ENCODE measurements around the gene PGM2L1. TPM values are rescaled to one million over a fixed set of nuclear protein-coding genes. Genes with fewer than 3 reads are reported as not detected.
"Not testable (repeated sequence)": the region's sequence is repeated elsewhere in the genome, so short reads cannot be mapped to it uniquely, and the experiment has no call there.

The PGM2L1 gene
- total RNA-seq, 4 donors from 2014 or later = 1.0 to 21.8 (median 8.8) TPM

- Histone ChIP-seq H3K4me1 (no peaks in the 10 kb centered on the region), H3K4me3 (no peak overlapping the region), H3K27me3 (no peaks in the 10 kb centered on the region), H3K36me3 (no peaks in the 10 kb centered on the region), H3K27ac (no peak overlapping the region), H3K9me3 (no peaks in the 10 kb centered on the region)
- DNase-seq = no peak
- intact Hi-C loops (cut with DNase I; ENCODE audit: low total_unique reads) = no loop called here
- TF ChIP-seq, protein P1, sequence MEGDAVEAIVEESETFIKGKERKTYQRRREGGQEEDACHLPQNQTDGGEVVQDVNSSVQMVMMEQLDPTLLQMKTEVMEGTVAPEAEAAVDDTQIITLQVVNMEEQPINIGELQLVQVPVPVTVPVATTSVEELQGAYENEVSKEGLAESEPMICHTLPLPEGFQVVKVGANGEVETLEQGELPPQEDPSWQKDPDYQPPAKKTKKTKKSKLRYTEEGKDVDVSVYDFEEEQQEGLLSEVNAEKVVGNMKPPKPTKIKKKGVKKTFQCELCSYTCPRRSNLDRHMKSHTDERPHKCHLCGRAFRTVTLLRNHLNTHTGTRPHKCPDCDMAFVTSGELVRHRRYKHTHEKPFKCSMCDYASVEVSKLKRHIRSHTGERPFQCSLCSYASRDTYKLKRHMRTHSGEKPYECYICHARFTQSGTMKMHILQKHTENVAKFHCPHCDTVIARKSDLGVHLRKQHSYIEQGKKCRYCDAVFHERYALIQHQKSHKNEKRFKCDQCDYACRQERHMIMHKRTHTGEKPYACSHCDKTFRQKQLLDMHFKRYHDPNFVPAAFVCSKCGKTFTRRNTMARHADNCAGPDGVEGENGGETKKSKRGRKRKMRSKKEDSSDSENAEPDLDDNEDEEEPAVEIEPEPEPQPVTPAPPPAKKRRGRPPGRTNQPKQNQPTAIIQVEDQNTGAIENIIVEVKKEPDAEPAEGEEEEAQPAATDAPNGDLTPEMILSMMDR (IDR thresholded peaks at IDR 0.05) = no peak
- no peak for TF ChIP-seq POLR2A (IDR thresholded peaks at IDR 0.05)
Observed at GRCh38 chr11:74332291-74332690, 65.9 kb downstream of the PGM2L1 start.

GRCh38 chr11:74331000-74331399 lies 67.2 kb downstream of the PGM2L1 start:
- H3K4me3 ChIP-seq; H3K27me3 ChIP-seq; intact Hi-C loops (cut with DNase I; ENCODE audit: low total_unique reads); H3K27ac ChIP-seq; DNase-seq; H3K4me1 ChIP-seq; H3K36me3 ChIP-seq; H3K9me3 ChIP-seq: not testable (repeated sequence)

- H3K27ac ChIP-seq = no peak overlapping the region
- H3K4me1 ChIP-seq = no peaks in the 10 kb centered on the region
- no peaks in the 10 kb centered on the region for H3K9me3 ChIP-seq
- no peak overlapping the region for H3K4me3 ChIP-seq
- TF ChIP-seq, protein P1 (IDR thresholded peaks at IDR 0.05) = no peak
- TF ChIP-seq POLR2A (IDR thresholded peaks at IDR 0.05) = no peak
- DNase-seq = no peak
- intact Hi-C loops (cut with DNase I; ENCODE audit: low total_unique reads) = no loop called here
- H3K27me3 ChIP-seq = no peaks in the 10 kb centered on the region
- no peaks in the 10 kb centered on the region for H3K36me3 ChIP-seq
Observed at GRCh38 chr11:74330075-74330858, 68.0 kb downstream of the PGM2L1 start.

- TF ChIP-seq POLR2A (IDR thresholded peaks at IDR 0.05) = no peak
- TF ChIP-seq, protein P1 (IDR thresholded peaks at IDR 0.05) = no peak
- Histone ChIP-seq H3K36me3 (no peaks in the 10 kb centered on the region), H3K27ac (no peak overlapping the region), H3K27me3 (no peaks in the 10 kb centered on the region), H3K4me1 (no peaks in the 10 kb centered on the region), H3K4me3 (no peak overlapping the region), H3K9me3 (no peaks in the 10 kb centered on the region)
- DNase-seq = no peak
- intact Hi-C loops (cut with DNase I; ENCODE audit: low total_unique reads) = loop anchor here (5.0 kb wide), 1 partner anchor 75 kb away; no protein-coding TSS in a partner anchor
Observed at GRCh38 chr11:74327076-74327475, 71.2 kb downstream of the PGM2L1 start.

DNA sequence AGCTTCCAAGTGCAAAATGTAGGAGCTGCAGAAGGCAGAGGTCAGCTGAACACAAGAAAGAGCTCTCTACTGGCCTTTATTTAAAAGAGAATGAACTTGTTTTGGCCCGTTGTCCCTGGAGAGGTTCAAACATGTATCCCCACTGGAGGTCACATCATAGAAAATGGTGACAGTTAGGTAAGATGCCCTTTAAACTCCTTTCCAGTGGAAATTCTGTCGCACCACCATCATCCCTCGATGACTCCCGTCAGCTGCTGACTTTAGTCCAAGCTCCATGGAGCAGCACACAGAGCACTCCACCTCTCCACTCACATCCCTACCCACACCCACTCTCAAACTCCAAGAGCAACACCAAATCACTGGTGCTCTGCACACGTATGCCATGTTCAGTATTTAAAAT lies 71.6 kb downstream of the PGM2L1 start:
- Histone ChIP-seq H3K4me3 (no peak overlapping the region), H3K4me1 (no peaks in the 10 kb centered on the region), H3K27ac (no peak overlapping the region), H3K36me3 (no peaks in the 10 kb centered on the region), H3K27me3 (no peaks in the 10 kb centered on the region), H3K9me3 (no peaks in the 10 kb centered on the region)
- TF ChIP-seq POLR2A (IDR thresholded peaks at IDR 0.05) = no peak
- TF ChIP-seq, protein P1 (IDR thresholded peaks at IDR 0.05) = no peak
- intact Hi-C loops (cut with DNase I; ENCODE audit: low total_unique reads) = loop anchor here (5.0 kb wide), 1 partner anchor 74 kb away; no protein-coding TSS in a partner anchor
- no peak for DNase-seq

Measured in uterus (tissue), 4 donors.